Trophoblast cell (in vitro differentiated cells and primary cell): ENCODE data around the gene LRFN4.

Experiments
- DNase-seq, 2 donors: peaks; one replicate each; pipeline ENCODE4 v3.0.0-alpha.2; 2016
- H2AFZ ChIP-seq: 2 replicates; pipeline ENCODE4 v1.6.1; 2013; ENCODE audit warnings: low read length, moderate library complexity, mild to moderate bottlenecking; ENCODE audit not compliant: insufficient read depth, poor library complexity
- H2AK5ac ChIP-seq: 2 replicates; pipeline ENCODE4 v1.6.1; 2013; ENCODE audit warnings: mild to moderate bottlenecking, low read length
- H2BK120ac ChIP-seq: 2 replicates; pipeline ENCODE4 v1.6.1; 2013; ENCODE audit warnings: low read length, mild to moderate bottlenecking, moderate library complexity; ENCODE audit not compliant: insufficient read depth, poor library complexity
- H2BK12ac ChIP-seq: 2 replicates; pipeline ENCODE4 v1.6.1; 2013; ENCODE audit warnings: mild to moderate bottlenecking, low read length, moderate library complexity
- H2BK5ac ChIP-seq: 2 replicates; pipeline ENCODE4 v1.6.1; 2013; ENCODE audit warnings: low read length, low read depth, moderate library complexity, mild to moderate bottlenecking; ENCODE audit not compliant: poor library complexity
- H3K14ac ChIP-seq: 2 replicates; pipeline ENCODE4 v1.6.1; 2013; ENCODE audit warnings: mild to moderate bottlenecking, low read length
- H3K18ac ChIP-seq: 2 replicates; pipeline ENCODE4 v1.6.1; 2013; ENCODE audit warnings: mild to moderate bottlenecking, low read length
- H3K23ac ChIP-seq: 2 replicates; pipeline ENCODE4 v1.6.1; 2013; ENCODE audit warnings: low read length
- H3K27ac ChIP-seq: 2 replicates; pipeline ENCODE4 v1.5.1; 2013; ENCODE audit warnings: low read depth, mild to moderate bottlenecking, inconsistent platforms, low read length, moderate library complexity
- H3K27me3 ChIP-seq: 2 replicates; pipeline ENCODE4 v1.6.1; 2013; ENCODE audit warnings: inconsistent platforms, mild to moderate bottlenecking, low read length, moderate library complexity; ENCODE audit not compliant: insufficient read depth
- H3K36me3 ChIP-seq, 2 experiments: 1 replicate in 1 of 2; 2 replicates in 1 of 2; pipeline ENCODE4 v1.6.1; 2013; ENCODE audit warnings: low read length in 2 of 2, mild to moderate bottlenecking in 2 of 2, moderate library complexity in 1 of 2; ENCODE audit not compliant: insufficient read depth in 2 of 2, control insufficient read depth in 1 of 2
- H3K4ac ChIP-seq: 2 replicates; pipeline ENCODE4 v1.6.1; 2013; ENCODE audit warnings: low read depth, mild to moderate bottlenecking, low read length, moderate library complexity
- H3K4me1 ChIP-seq, 2 experiments: 1 replicate in 1 of 2; 2 replicates in 1 of 2; pipeline ENCODE4 v1.6.1; 2013; ENCODE audit warnings: low read length in 2 of 2, mild to moderate bottlenecking in 2 of 2, moderate library complexity in 1 of 2; ENCODE audit not compliant: insufficient read depth in 2 of 2, control insufficient read depth in 1 of 2
- H3K4me2 ChIP-seq: 2 replicates; pipeline ENCODE4 v1.6.1; 2013; ENCODE audit warnings: inconsistent platforms, mild to moderate bottlenecking, low read length, moderate library complexity
- H3K4me3 ChIP-seq: 2 replicates; pipeline ENCODE4 v1.5.1; 2013; ENCODE audit warnings: mild to moderate bottlenecking, low read depth, low read length, inconsistent platforms
- H3K79me1 ChIP-seq: one replicate; pipeline ENCODE4 v1.6.1; 2013; ENCODE audit warnings: low read length
- H3K79me2 ChIP-seq: 2 replicates; pipeline ENCODE4 v1.6.1; 2013; ENCODE audit warnings: low read length, mild to moderate bottlenecking; ENCODE audit not compliant: control insufficient read depth, insufficient read depth, poor library complexity
- H3K9ac ChIP-seq: 2 replicates; pipeline ENCODE4 v1.6.1; 2013; ENCODE audit warnings: mild to moderate bottlenecking, low read length
- H3K9me3 ChIP-seq: 2 replicates; pipeline ENCODE4 v1.6.1; 2013; ENCODE audit warnings: low read depth, mild to moderate bottlenecking, control low read depth, inconsistent platforms, low read length; ENCODE audit not compliant: insufficient read depth
- H4K12ac ChIP-seq: 2 replicates; pipeline ENCODE4 v1.6.1; 2013; ENCODE audit warnings: low read depth, mild to moderate bottlenecking, low read length, moderate library complexity
- H4K8ac ChIP-seq: 2 replicates; pipeline ENCODE4 v1.6.1; 2013; ENCODE audit warnings: low read depth, mild to moderate bottlenecking, low read length, moderate library complexity
- H4K91ac ChIP-seq: one replicate; pipeline ENCODE4 v1.6.1; 2013; ENCODE audit warnings: low read depth, mild to moderate bottlenecking, low read length, moderate library complexity
- WGBS: extraction: QIAGEN DNeasy Blood & Tissue Kit; methylation state at CpG from one replicate; pipeline ENCODE4 v1.1.7; 2013; ENCODE audit warnings: missing lambda C conversion rate; ENCODE audit not compliant: insufficient read length, insufficient coverage; ENCODE audit errors: extremely low coverage; 5-methylcytosine and 5-hydroxymethylcytosine counted together

The LRFN4 gene

GRCh38 chr11:66906061-66906733 lies 49.3 kb downstream of the LRFN4 start:
- no peak overlapping the region for H2AK5ac ChIP-seq
- H3K23ac ChIP-seq = no peak overlapping the region
- no peaks in the 10 kb centered on the region for H3K36me3 ChIP-seq
- no peak overlapping the region for H2BK120ac ChIP-seq
- no peak overlapping the region for H3K14ac ChIP-seq
- H2AFZ ChIP-seq = no peak overlapping the region
- no CpG with 5 or more reads among the region's 14 CpGs for WGBS
- no peaks in the 10 kb centered on the region for H3K79me1 ChIP-seq
- H4K12ac ChIP-seq = no peak overlapping the region
- H3K18ac ChIP-seq = no peak overlapping the region
- H4K91ac ChIP-seq = peak overlapping the region; percentile 13
- no peak overlapping the region for H3K9ac ChIP-seq
- H3K4ac ChIP-seq = no peak overlapping the region
- no peak overlapping the region for H4K8ac ChIP-seq
- H3K79me2 ChIP-seq = no peaks in the 10 kb centered on the region
- H2BK12ac ChIP-seq = no peak overlapping the region
- H3K4me2 ChIP-seq = no peak overlapping the region
- H3K27ac ChIP-seq = no peak overlapping the region
- H3K9me3 ChIP-seq = no peaks in the 10 kb centered on the region
- DNase-seq = no peak
- H3K27me3 ChIP-seq = no peaks in the 10 kb centered on the region
- no peak overlapping the region for H2BK5ac ChIP-seq
- H3K4me1 ChIP-seq = peaks cover 13 to 18% of the 10 kb centered on the region in 2 experiments
- no peak overlapping the region for H3K4me3 ChIP-seq

GRCh38 chr11:66907751-66908630 lies 51.1 kb downstream of the LRFN4 start:
- Histone ChIP-seq H3K27me3 (no peaks in the 10 kb centered on the region), H3K18ac (no peak overlapping the region), H3K27ac (no peak overlapping the region), H3K4ac (no peak overlapping the region), H3K4me3 (no peak overlapping the region), H3K9ac (no peak overlapping the region), H3K4me2 (no peak overlapping the region), H3K23ac (no peak overlapping the region), H2BK5ac (no peak overlapping the region), H3K79me2 (no peaks in the 10 kb centered on the region), H2AK5ac (no peak overlapping the region), H3K79me1 (no peaks in the 10 kb centered on the region), H4K91ac (no peak overlapping the region), H2BK120ac (no peak overlapping the region), H3K9me3 (no peaks in the 10 kb centered on the region), H3K4me1 (peaks cover 13 to 18% of the 10 kb centered on the region in 2 experiments), H4K8ac (no peak overlapping the region), H3K14ac (no peak overlapping the region), H2AFZ (no peak overlapping the region), H4K12ac (no peak overlapping the region), H2BK12ac (no peak overlapping the region), H3K36me3 (no peaks in the 10 kb centered on the region)
- DNase-seq = no peak
- no CpG with 5 or more reads among the region's 9 CpGs for WGBS

GRCh38 chr11:66909181-66909580 lies 52.3 kb downstream of the LRFN4 start:
- H3K4me3 ChIP-seq = no peak overlapping the region
- H3K79me1 ChIP-seq = no peaks in the 10 kb centered on the region
- no peak overlapping the region for H3K9ac ChIP-seq
- no peaks in the 10 kb centered on the region for H3K27me3 ChIP-seq
- no peak overlapping the region for H2AK5ac ChIP-seq
- no peak overlapping the region for H2BK120ac ChIP-seq
- no peak overlapping the region for H4K8ac ChIP-seq
- DNase-seq = no peak
- H3K36me3 ChIP-seq = no peaks in the 10 kb centered on the region
- H3K4me2 ChIP-seq = no peak overlapping the region
- no peak overlapping the region for H2BK5ac ChIP-seq
- no peak overlapping the region for H4K12ac ChIP-seq
- H3K4ac ChIP-seq = no peak overlapping the region
- H2BK12ac ChIP-seq = no peak overlapping the region
- no peak overlapping the region for H3K18ac ChIP-seq
- no CpG with 5 or more reads among the region's 8 CpGs for WGBS
- H3K79me2 ChIP-seq = no peaks in the 10 kb centered on the region
- H4K91ac ChIP-seq = no peak overlapping the region
- H3K14ac ChIP-seq = no peak overlapping the region
- H3K4me1 ChIP-seq = peaks cover 13 to 18% of the 10 kb centered on the region in 2 experiments
- H3K23ac ChIP-seq = no peak overlapping the region
- H2AFZ ChIP-seq = no peak overlapping the region
- no peaks in the 10 kb centered on the region for H3K9me3 ChIP-seq
- H3K27ac ChIP-seq = no peak overlapping the region

- Histone ChIP-seq H3K9ac (no peak overlapping the region), H3K27me3 (no peaks in the 10 kb centered on the region), H3K23ac (no peak overlapping the region), H3K9me3 (no peaks in the 10 kb centered on the region), H4K8ac (no peak overlapping the region), H3K18ac (no peak overlapping the region), H2BK12ac (no peak overlapping the region), H3K4me1 (peaks cover 13 to 18% of the 10 kb centered on the region in 2 experiments), H3K27ac (no peak overlapping the region), H4K91ac (no peak overlapping the region), H3K79me1 (no peaks in the 10 kb centered on the region), H3K79me2 (no peaks in the 10 kb centered on the region), H3K4me2 (no peak overlapping the region), H3K4ac (no peak overlapping the region), H3K14ac (no peak overlapping the region), H4K12ac (no peak overlapping the region), H3K36me3 (no peaks in the 10 kb centered on the region), H2BK120ac (no peak overlapping the region), H2AFZ (no peak overlapping the region), H2AK5ac (no peak overlapping the region), H2BK5ac (no peak overlapping the region), H3K4me3 (no peak overlapping the region)
- no peak for DNase-seq
- WGBS = no CpG with 5 or more reads among the region's 10 CpGs
Measured at GRCh38 chr11:66910016-66910415, 53.2 kb downstream of the LRFN4 start.
